Activated CD4-positive, alpha-beta T cell treated with anti-CD3 and anti-CD28 coated beads for 36 hours (primary cell): Measurements from ENCODE around the gene KAZN. TPM values are rescaled to one million over a fixed set of nuclear protein-coding genes. Genes with fewer than 3 reads are reported as not detected.

ENCODE experiments used
- ATAC-seq: fragments of 200-7000 bp; cut with Tn5 transposase; one replicate; pipeline ENCODE4 v1.10.0; 2021; ENCODE audit warnings: mild to moderate bottlenecking, moderate library complexity
- CTCF ChIA-PET: fragments of 350-600 bp; sonication (Branson Sonifier 250); formaldehyde crosslinking; loops from one replicate; lab custom pipeline; 2021; ENCODE audit warnings: antibody characterized with exemption; lab: Charles Lee
- POLR2A ChIA-PET: fragments of 350-600 bp; sonication (Branson Sonifier 250); formaldehyde crosslinking; loops from one replicate; lab custom pipeline; 2021; ENCODE audit warnings: antibody characterized with exemption, inconsistent platforms; lab: Charles Lee
- DNase-seq: peaks from one replicate; pipeline ENCODE4 v3.0.0-alpha.2; 2020
- H3K27ac Mint-ChIP-seq: one replicate; pipeline ENCODE4 v1.8.0; 2021; ENCODE audit warnings: mixed read lengths
- H3K27me3 Mint-ChIP-seq: one replicate; pipeline ENCODE4 v1.8.0; 2021; ENCODE audit warnings: mixed read lengths
- H3K36me3 Mint-ChIP-seq: one replicate; pipeline ENCODE4 v1.8.0; 2021; ENCODE audit warnings: low read depth, mixed read lengths
- H3K4me1 Mint-ChIP-seq: one replicate; pipeline ENCODE4 v1.8.0; 2021; ENCODE audit warnings: mixed read lengths
- H3K4me3 Mint-ChIP-seq: one replicate; pipeline ENCODE4 v1.8.0; 2021; ENCODE audit warnings: mild to moderate bottlenecking, moderate library complexity, mixed read lengths
- H3K9me3 Mint-ChIP-seq: one replicate; pipeline ENCODE4 v1.8.0; 2021; ENCODE audit warnings: low read depth, mixed read lengths
- intact Hi-C, 2 experiments: fragments of 100-400 bp; cut with DNase I in 1 of 2; cut with micrococcal nuclease in 1 of 2; formaldehyde crosslinking; loops; one replicate each; pipeline versions ENCODE4 v1.14.2 to v1.15.1; 2022 to 2024; cut with DNase I, micrococcal nuclease
- total RNA-seq, 2 experiments: library from RNA; stranded (reverse); gene quantifications; one replicate each; pipeline ENCODE4 v1.2.3, GENCODE V29; 2021

Gene KAZN
- total RNA-seq, 2 experiments from 2014 or later = 0.89 to 0.90 TPM

DNA sequence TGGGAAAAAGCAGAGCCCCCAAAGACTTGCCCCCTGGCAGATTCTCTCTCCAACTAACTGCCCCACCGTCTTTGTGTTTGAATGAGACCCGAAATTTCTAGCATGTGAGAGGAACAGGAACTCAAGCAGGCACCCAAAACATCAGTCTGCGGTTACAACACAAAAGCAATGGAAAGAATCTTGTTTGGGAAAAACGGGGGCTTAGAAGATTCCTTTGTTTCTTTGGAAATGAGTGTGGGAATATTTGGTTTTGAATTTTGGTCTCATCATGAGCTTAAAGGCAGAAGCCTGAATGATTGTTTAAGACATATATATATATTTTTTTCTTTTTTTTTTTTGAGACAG lies 366.2 kb downstream of the KAZN start:
- H3K9me3 Mint-ChIP-seq = no peaks in the 10 kb centered on the region
- POLR2A ChIA-PET = no interaction called here
- no peak overlapping the region for H3K27ac Mint-ChIP-seq
- DNase-seq (no peak), ATAC-seq (no peak)
- H3K36me3 Mint-ChIP-seq = no peaks in the 10 kb centered on the region
- CTCF ChIA-PET = no interaction called here
- no peaks in the 10 kb centered on the region for H3K27me3 Mint-ChIP-seq
- H3K4me1 Mint-ChIP-seq = peaks cover 12% of the 10 kb centered on the region
- intact Hi-C loops = no loop called here
- H3K4me3 Mint-ChIP-seq = no peak overlapping the region

DNA sequence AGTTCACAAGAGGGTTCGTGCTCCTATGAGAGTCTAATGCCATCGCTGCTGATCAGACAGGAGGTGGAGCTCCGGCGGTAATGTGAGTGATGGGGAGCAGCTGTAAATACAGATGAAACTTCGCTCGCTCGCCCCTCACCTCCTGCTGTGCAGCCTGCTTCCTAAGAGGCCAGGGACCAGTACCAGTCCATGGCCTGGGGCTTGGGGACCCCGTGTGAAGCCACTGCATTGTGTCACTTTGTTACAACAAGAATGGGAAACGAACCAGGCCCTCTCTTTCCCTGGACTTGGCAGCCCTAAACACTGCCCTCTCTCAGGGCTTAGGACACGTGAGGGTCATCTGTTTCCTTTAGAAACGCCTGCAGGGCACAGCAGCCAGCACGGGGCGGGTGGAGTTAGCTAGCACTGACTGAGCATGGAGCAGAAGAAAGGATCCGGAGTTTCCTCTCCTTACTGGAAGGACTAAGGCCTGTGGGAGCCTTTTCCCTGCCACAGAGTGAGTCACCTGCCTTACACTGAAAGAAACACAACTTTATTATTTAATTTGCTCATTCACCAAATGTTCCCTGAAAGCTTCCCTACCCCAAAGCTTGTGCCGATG lies 369.9 kb downstream of the KAZN start:
- ChIA-PET POLR2A (no interaction called here), CTCF (no interaction called here)
- Mint-ChIP-seq H3K4me3 (no peak overlapping the region), H3K36me3 (no peaks in the 10 kb centered on the region), H3K9me3 (peaks cover 2% of the 10 kb centered on the region), H3K27me3 (no peaks in the 10 kb centered on the region), H3K27ac (no peak overlapping the region), H3K4me1 (peaks cover 18% of the 10 kb centered on the region)
- intact Hi-C loops = no loop called here
- DNase-seq = no peak
- ATAC-seq = no peak

DNA sequence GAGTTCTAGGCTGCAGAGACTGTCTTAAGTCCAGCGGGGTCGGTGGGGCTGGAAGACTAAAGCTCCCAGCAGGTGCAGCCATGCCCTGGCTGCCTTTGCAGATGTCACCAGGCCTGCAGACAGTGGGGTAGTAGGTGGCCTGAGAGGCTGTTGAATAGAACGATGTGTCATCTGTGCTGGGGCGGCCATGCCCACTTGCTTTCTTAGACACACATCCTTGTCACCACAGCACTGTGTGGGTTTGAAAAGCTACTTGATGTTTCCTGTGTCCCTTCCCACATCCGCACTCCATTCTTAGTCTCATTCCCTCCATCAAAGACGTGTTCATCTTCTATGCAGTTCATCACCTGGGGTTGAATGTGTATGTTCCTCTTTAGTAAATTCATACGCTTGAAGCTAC lies 370.5 kb downstream of the KAZN start:
- DNase-seq (peak; percentile 69), ATAC-seq (peak; percentile 99)
- ChIA-PET POLR2A (no interaction called here), CTCF (no interaction called here)
- peaks cover 1% of the 10 kb centered on the region for H3K36me3 Mint-ChIP-seq
- H3K27me3 Mint-ChIP-seq = no peaks in the 10 kb centered on the region
- H3K4me1 Mint-ChIP-seq = peaks cover 18% of the 10 kb centered on the region
- peaks cover 7% of the 10 kb centered on the region for H3K9me3 Mint-ChIP-seq
- no peak overlapping the region for H3K4me3 Mint-ChIP-seq
- H3K27ac Mint-ChIP-seq = peak overlapping the region; percentile 70
- intact Hi-C loops = no loop called here

DNA sequence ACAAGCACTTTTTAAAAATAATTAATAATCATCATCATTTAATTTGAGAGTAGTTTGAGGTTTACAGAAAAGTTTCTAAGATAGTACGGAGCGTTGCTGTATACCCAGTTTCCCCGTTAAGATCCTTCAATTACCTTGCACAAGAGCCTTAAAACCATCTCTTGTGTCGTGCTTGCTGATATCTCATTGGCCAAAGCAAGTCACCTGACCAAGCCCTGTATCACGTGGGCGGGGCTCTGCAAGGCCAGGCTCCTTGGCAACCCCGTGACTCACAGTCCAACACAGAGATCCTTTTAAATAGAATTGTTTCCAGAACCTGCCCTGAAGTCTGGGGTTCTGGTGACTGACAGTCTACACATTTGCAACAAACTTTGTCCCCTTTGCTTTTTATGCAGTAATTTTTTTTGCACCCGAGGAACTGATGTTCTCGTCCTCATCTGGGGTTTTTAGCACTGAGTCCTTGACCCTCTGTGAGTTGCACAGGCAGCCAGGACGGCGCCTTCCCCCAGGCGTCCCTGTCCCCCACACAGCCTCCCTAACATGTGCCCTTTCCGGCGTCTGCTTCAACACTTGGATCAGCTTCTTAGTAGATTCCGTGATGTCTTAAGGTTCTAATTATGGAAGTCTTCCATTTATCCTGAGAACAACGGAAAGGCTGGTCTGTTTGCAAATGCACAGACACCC lies 371.8 kb downstream of the KAZN start:
- Mint-ChIP-seq H3K27ac (no peak overlapping the region), H3K9me3 (peaks cover 7% of the 10 kb centered on the region), H3K27me3 (no peaks in the 10 kb centered on the region), H3K4me1 (peaks cover 18% of the 10 kb centered on the region), H3K4me3 (no peak overlapping the region), H3K36me3 (peaks cover 3% of the 10 kb centered on the region)
- ATAC-seq (peak; percentile 40), DNase-seq (peak; percentile 73)
- CTCF ChIA-PET = no interaction called here
- intact Hi-C loops = no loop called here
- POLR2A ChIA-PET = no interaction called here

DNA sequence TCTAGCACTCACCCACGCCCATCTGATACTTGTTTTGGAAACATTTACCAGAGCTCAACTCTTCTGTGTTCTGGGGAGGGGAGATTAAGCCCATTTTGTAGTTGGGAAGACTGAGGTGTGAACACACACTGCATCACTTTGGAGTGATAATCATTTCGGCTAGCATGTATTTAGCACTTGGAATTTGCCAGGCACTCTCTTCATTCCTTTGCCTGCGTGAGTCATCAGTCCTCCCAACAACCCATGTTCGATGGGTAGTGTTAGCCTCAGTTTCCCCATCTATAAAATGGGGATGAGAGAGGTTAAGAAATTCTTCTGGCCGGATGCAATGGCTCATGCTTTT lies 372.3 kb downstream of the KAZN start:
- ATAC-seq (no peak), DNase-seq (no peak)
- intact Hi-C loops = no loop called here
- peaks cover 3% of the 10 kb centered on the region for H3K36me3 Mint-ChIP-seq
- POLR2A ChIA-PET = no interaction called here
- H3K4me1 Mint-ChIP-seq = peaks cover 18% of the 10 kb centered on the region
- H3K27ac Mint-ChIP-seq = no peak overlapping the region
- H3K9me3 Mint-ChIP-seq = peaks cover 7% of the 10 kb centered on the region
- CTCF ChIA-PET = no interaction called here
- no peaks in the 10 kb centered on the region for H3K27me3 Mint-ChIP-seq
- H3K4me3 Mint-ChIP-seq = no peak overlapping the region

DNA sequence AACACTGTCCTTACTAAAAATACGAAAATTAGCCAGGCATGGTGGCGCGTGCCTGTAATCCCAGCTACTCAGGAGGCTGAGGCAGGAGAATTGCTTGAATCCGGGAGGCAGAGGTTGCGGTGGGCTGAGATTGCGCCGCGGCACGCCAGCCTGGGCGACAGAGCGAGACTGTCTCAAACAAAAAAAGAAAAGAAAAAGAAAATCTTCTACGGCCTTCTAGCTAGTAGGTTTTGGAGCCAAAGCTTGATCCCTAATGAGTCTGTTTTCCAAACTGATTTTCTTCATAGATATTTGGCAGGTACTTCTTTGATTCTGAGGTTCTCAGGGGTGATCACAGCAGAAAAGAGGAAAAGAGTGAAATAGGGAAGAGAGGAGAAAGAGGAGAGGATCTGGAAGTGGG lies 372.7 kb downstream of the KAZN start:
- ChIA-PET POLR2A (no interaction called here), CTCF (no interaction called here)
- DNase-seq (no peak), ATAC-seq (no peak)
- intact Hi-C loops = no loop called here
- Mint-ChIP-seq H3K36me3 (peaks cover 3% of the 10 kb centered on the region), H3K4me3 (no peak overlapping the region), H3K27ac (no peak overlapping the region), H3K27me3 (no peaks in the 10 kb centered on the region), H3K4me1 (peaks cover 18% of the 10 kb centered on the region), H3K9me3 (peaks cover 7% of the 10 kb centered on the region)

DNA sequence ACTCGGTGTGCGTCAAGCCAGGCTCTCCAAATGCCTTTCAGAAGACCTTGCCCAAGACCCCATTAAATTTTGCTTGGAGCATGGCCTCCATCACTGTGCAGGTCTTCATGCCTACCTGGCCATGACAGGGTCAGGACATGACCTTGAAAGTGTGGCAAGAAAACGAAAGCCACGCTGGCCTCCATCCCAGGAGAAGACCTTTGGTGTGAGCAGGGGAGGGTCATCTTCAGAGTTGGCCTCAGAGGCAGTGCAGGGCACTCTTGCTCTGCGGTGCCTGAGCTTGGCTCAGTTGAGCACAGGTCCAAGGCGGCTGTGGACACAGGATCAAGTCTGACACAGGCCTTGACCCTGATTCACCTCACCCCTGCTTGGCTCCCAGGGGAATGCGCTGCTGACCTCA lies 373.6 kb downstream of the KAZN start:
- CTCF ChIA-PET = interaction anchor here (0.6 kb wide), 1 partner anchor 401 kb away, joined by 6 read pairs; no protein-coding TSS in a partner anchor
- intact Hi-C loops = no loop called here
- no peak overlapping the region for H3K4me3 Mint-ChIP-seq

DNA sequence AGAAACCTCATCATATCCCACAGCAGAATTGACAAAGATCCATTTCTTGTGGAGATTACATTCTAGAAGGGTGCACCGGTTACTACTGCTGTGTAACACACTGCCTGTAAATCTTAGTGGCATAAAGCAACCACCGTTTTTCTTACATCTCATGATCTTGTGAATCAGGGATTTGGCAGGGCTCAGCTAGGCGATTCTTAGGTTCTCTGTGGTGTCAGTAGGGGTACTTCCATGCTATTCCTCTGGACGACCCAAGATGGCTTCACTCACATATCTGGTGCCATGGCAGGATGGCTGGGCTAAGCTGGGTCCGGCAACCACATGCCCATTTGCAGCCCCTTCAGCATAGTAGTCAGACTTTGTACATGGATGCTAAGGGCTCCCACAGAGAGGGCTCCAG lies 375.3 kb downstream of the KAZN start:
- Mint-ChIP-seq H3K27me3 (no peaks in the 10 kb centered on the region), H3K4me3 (no peak overlapping the region), H3K27ac (no peak overlapping the region), H3K9me3 (peaks cover 7% of the 10 kb centered on the region), H3K36me3 (peaks cover 3% of the 10 kb centered on the region), H3K4me1 (peaks cover 13% of the 10 kb centered on the region)
- ChIA-PET POLR2A (no interaction called here), CTCF (no interaction called here)
- DNase-seq = no peak
- intact Hi-C loops = no loop called here
- ATAC-seq = no peak

More for the DNA sequence above, 373.6 kb downstream of the KAZN start:
- Mint-ChIP-seq H3K36me3 (peaks cover 3% of the 10 kb centered on the region), H3K27me3 (no peaks in the 10 kb centered on the region), H3K4me1 (peaks cover 18% of the 10 kb centered on the region), H3K9me3 (peaks cover 7% of the 10 kb centered on the region), H3K27ac (no peak overlapping the region)
- POLR2A ChIA-PET = no interaction called here
- no peak for DNase-seq
- no peak for ATAC-seq

DNA sequence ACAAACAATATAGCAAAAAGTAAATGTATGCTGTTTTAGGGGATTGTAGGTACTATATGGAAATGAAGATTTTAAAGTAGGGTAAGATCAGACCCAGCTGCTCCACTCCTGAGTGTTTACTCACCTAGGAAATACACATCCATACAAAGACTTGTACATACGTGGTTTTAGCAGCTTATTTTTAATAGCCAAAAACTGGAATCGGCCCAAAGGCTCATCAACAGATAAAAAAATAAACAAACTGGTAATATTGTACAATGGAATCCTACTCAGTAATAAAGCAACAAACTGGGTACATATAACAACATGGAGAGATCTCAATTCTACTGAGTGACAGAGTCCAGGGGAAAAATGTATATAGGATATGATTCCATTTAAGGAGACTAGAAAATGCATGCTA lies 375.9 kb downstream of the KAZN start:
- DNase-seq (no peak), ATAC-seq (no peak)
- peaks cover 7% of the 10 kb centered on the region for H3K4me1 Mint-ChIP-seq
- intact Hi-C loops = no loop called here
- H3K27ac Mint-ChIP-seq = no peak overlapping the region
- H3K4me3 Mint-ChIP-seq = no peak overlapping the region
- H3K9me3 Mint-ChIP-seq = peaks cover 7% of the 10 kb centered on the region
- no peaks in the 10 kb centered on the region for H3K27me3 Mint-ChIP-seq
- peaks cover 3% of the 10 kb centered on the region for H3K36me3 Mint-ChIP-seq
- ChIA-PET POLR2A (no interaction called here), CTCF (interaction anchor here (0.8 kb wide), 1 partner anchor 48 kb away, joined by 3 read pairs; no protein-coding TSS in a partner anchor)

DNA sequence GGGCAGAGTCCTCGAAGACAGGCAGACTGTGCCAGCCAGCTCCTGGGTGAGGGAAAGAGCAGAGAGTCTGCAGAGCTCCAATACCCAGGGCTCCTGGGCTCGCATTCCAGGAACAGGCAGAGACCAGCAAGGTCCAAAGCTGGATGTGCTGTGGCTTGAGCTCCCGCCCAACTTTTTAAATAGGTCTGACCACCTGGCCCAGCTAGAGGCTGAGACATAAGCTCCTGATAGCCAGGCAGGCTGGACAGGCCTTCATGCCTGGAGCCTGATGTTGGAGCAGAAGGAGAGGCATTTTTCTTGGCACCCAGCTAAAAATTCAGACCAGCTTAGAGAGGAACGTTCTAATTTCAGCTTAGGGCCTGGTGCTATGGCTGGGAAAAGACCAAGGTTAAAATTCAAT lies 376.6 kb downstream of the KAZN start:
- Mint-ChIP-seq H3K4me1 (peaks cover 5% of the 10 kb centered on the region), H3K4me3 (no peak overlapping the region), H3K27ac (no peak overlapping the region), H3K36me3 (peaks cover 3% of the 10 kb centered on the region), H3K27me3 (no peaks in the 10 kb centered on the region), H3K9me3 (peaks cover 7% of the 10 kb centered on the region)
- ATAC-seq (no peak), DNase-seq (no peak)
- intact Hi-C loops = no loop called here
- CTCF ChIA-PET = interaction anchor here (0.8 kb wide), 2 partner anchors 49 to 299 kb away, joined by 3 to 4 read pairs; no protein-coding TSS in a partner anchor
- POLR2A ChIA-PET = no interaction called here

DNA sequence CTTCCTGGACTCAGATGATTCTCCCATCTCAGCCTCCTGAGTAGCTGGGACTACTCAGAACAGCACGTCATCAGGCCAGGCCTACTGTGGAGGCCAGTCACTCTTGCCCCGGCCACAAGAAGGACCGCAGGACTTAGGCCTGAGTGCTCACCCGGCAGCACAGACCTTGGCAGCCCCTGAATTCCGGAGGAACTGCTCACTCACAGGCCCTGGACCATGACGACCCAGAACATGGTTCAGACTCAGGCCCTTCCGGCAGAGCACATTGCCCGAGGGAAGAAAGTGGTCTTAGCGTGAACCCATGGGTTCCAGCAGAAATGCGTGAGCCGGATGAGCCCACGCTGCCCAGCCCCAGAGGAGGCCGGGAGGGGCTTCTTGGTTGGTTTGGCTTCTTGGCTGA lies 377.8 kb downstream of the KAZN start:
- Mint-ChIP-seq H3K27me3 (no peaks in the 10 kb centered on the region), H3K4me3 (no peak overlapping the region), H3K9me3 (peaks cover 7% of the 10 kb centered on the region), H3K36me3 (peaks cover 3% of the 10 kb centered on the region), H3K27ac (no peak overlapping the region), H3K4me1 (peaks cover 4% of the 10 kb centered on the region)
- DNase-seq (no peak), ATAC-seq (no peak)
- intact Hi-C loops = no loop called here
- CTCF ChIA-PET = no interaction called here
- POLR2A ChIA-PET = no interaction called here

DNA sequence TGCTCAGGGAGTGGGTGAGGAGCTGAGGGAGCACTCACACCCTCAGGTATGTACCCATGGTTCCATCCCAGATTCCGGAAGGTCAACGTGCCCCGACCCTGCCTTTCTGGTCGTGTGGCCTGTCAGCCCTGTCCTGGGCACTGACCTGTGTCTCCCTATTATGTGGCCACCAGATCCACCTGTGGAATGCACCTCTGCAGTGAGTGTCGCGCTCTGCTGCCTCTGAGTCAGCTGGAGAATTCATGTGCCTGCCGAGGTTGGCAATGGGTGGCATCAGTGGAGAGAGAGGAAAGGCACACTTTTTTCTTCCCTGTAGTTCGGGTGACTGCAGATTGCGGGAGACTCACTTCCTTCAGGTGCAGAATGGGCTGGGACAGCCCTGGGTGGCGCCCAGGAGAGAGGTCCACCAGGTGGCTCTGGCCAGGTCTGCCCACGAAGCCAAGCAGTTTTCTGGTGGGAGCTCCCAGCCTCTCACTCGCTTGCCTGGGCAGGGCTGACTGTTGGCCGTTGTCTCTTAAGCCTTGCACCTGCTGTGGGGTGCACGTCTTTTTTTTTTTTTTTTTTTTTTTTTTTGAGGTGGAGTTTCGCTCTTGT lies 378.9 kb downstream of the KAZN start:
- intact Hi-C loops = no loop called here
- no peak overlapping the region for H3K4me3 Mint-ChIP-seq
- H3K4me1 Mint-ChIP-seq = peaks cover 4% of the 10 kb centered on the region
- DNase-seq (no peak), ATAC-seq (no peak)
- peaks cover 7% of the 10 kb centered on the region for H3K9me3 Mint-ChIP-seq
- H3K27me3 Mint-ChIP-seq = no peaks in the 10 kb centered on the region
- no peak overlapping the region for H3K27ac Mint-ChIP-seq
- H3K36me3 Mint-ChIP-seq = peaks cover 3% of the 10 kb centered on the region
- ChIA-PET POLR2A (no interaction called here), CTCF (no interaction called here)
